ENCODE results near the gene IRF9.

IRF9 gene

DNA sequence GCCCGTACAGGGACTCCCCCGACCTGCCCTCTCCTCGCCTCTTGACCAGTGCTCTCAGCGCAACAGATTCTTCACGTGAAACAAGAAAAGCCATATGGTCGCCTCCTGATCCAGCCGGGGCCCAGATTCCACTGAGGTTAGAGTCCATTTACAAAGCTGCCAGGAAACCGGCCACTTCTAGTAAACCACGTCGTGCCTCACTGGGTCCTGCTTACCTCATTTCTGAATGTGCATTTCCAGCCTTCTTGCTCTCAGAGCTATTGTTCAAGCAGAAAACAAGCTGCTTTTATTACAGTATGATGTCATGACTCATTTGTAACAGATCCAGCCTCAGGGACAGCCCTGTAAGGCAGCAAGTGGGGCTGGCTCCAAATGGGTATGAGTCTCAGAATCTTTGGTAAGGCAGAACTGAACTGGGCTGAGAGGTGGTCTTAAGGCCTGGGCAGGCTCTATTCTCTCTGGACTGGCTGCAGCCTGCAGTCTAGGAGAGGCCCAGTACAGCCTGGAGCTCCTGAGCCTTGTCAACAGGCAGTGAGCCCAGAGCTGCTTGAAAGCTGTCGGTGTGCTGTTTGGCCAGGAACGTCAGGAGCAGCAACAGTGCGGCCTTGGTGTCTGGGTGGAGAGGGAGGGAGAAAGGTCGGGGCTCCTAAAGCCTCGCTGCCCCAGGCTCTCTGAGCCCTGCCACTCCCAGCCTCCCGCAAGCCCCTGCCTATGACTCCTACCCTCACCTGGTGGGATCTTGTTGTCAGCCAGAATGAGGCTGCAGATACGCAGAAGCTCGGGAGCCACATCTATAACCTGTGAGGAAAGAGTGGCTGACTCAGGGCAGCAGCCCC lies 19.1 kb downstream of the IRF9 start:
- no peak for TF ChIP-seq SIN3A (IDR thresholded peaks at IDR 0.05; ENCODE audit: borderline replicate concordance, insufficient read depth, low read length)
- TF ChIP-seq POLR2AphosphoS5 (IDR thresholded peaks at IDR 0.05; ENCODE audit: low read depth, low read length), result no peak
- TF ChIP-seq, protein P1, sequence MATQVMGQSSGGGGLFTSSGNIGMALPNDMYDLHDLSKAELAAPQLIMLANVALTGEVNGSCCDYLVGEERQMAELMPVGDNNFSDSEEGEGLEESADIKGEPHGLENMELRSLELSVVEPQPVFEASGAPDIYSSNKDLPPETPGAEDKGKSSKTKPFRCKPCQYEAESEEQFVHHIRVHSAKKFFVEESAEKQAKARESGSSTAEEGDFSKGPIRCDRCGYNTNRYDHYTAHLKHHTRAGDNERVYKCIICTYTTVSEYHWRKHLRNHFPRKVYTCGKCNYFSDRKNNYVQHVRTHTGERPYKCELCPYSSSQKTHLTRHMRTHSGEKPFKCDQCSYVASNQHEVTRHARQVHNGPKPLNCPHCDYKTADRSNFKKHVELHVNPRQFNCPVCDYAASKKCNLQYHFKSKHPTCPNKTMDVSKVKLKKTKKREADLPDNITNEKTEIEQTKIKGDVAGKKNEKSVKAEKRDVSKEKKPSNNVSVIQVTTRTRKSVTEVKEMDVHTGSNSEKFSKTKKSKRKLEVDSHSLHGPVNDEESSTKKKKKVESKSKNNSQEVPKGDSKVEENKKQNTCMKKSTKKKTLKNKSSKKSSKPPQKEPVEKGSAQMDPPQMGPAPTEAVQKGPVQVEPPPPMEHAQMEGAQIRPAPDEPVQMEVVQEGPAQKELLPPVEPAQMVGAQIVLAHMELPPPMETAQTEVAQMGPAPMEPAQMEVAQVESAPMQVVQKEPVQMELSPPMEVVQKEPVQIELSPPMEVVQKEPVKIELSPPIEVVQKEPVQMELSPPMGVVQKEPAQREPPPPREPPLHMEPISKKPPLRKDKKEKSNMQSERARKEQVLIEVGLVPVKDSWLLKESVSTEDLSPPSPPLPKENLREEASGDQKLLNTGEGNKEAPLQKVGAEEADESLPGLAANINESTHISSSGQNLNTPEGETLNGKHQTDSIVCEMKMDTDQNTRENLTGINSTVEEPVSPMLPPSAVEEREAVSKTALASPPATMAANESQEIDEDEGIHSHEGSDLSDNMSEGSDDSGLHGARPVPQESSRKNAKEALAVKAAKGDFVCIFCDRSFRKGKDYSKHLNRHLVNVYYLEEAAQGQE (IDR thresholded peaks at IDR 0.05; ENCODE audit: insufficient read depth in 1 of 2, low read depth in 2 of 2, low read length in 2 of 2), result no peak
- no peak for TF ChIP-seq TAF1 (IDR thresholded peaks at IDR 0.05; ENCODE audit: borderline replicate concordance, insufficient read depth, low read length)
- TF ChIP-seq FOXP2 (optimal IDR thresholded peaks at IDR 0.05; ENCODE audit: borderline replicate concordance, extremely low read depth, extremely low read length, insufficient read depth), result no peak

DNA sequence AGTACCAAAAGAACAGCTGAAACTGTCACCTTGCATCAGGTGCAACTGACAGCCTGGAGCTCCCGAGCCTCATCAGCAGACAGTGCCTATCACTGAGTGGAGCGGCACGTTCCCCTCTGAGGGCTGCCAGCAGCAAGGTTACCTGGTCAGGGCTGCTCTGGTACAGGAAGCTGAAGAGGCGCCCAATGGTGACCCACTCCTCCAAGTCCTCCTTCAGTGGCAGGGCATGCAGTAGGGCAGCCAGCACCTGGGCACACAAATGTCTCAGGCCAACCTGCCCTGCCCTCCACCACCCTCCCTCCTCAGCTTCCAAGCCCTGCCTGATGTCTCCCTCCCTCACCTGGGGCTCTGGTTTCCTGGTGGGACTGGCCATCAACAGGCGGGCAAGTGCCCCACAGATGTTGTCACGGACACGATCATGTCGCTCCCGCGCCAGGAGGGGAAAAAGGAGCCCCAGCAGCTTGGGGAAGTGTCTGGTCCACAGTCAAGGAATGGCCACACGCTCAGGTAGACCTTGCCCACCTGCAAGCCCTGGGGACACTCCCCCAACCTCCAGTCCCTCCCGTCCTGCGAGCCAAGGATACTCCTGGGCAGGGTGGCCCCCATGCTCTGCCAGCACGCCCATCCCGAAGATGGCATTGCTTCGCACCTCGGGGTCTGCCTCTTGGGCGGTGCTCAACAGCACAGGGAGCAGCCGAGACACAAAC lies 20.5 kb downstream of the IRF9 start:
- TF ChIP-seq POLR2AphosphoS5 (IDR thresholded peaks at IDR 0.05; ENCODE audit: low read depth, low read length), result 0 out of 2 replicates have a peak, but pooled peaks have one; percentile 5
- TF ChIP-seq, protein P1 (IDR thresholded peaks at IDR 0.05; ENCODE audit: insufficient read depth in 1 of 2, low read depth in 2 of 2, low read length in 2 of 2), result no peak
- TF ChIP-seq FOXP2 (optimal IDR thresholded peaks at IDR 0.05; ENCODE audit: borderline replicate concordance, extremely low read depth, extremely low read length, insufficient read depth), result no peak
- TF ChIP-seq SIN3A (IDR thresholded peaks at IDR 0.05; ENCODE audit: borderline replicate concordance, insufficient read depth, low read length), result no peak
- TF ChIP-seq TAF1 (IDR thresholded peaks at IDR 0.05; ENCODE audit: borderline replicate concordance, insufficient read depth, low read length), result no peak

DNA sequence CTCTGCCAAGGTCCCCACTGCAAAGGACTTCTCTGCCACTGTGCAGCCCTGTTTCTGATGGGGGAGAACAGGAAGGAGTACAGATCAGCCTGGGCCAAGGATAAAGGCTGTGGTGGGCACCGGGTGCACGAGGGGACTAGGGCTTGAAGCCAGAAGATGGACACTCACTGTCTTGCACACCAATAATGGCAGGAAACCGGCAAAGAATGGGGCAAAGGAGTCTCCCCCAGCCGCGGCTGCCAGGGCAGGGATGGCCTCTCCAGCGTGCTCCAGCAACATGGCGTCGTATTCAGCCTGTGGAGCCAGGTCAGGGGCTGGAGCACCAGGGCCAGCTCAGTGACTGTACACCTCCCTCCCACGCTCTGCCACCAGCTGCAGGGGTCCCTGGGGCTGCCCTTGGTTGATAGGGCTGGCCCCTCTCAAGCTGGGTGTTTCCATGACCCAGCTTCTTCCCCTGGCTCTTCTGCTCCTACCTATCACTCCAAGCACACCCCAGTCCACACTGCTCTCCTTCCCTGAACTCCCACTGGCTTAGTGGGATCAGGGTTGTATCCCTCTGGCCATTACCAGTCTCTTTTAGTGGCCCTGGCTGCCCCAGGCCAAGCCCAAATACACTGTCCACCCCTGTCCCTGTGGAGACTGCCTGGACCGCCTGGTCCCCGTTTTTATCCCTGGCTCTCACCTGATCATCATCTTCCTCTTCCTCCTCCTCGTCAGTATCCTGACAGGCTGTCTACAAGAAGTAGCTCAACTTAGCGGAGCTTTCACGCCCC lies 21.2 kb downstream of the IRF9 start:
- TF ChIP-seq SIN3A (IDR thresholded peaks at IDR 0.05; ENCODE audit: borderline replicate concordance, insufficient read depth, low read length), result no peak
- TF ChIP-seq, protein P1 (IDR thresholded peaks at IDR 0.05; ENCODE audit: insufficient read depth in 1 of 2, low read depth in 2 of 2, low read length in 2 of 2), result no peak
- TF ChIP-seq POLR2AphosphoS5 (IDR thresholded peaks at IDR 0.05; ENCODE audit: low read depth, low read length), result no peak
- TF ChIP-seq TAF1 (IDR thresholded peaks at IDR 0.05; ENCODE audit: borderline replicate concordance, insufficient read depth, low read length), result no peak
- no peak for TF ChIP-seq FOXP2 (optimal IDR thresholded peaks at IDR 0.05; ENCODE audit: borderline replicate concordance, extremely low read depth, extremely low read length, insufficient read depth)

DNA sequence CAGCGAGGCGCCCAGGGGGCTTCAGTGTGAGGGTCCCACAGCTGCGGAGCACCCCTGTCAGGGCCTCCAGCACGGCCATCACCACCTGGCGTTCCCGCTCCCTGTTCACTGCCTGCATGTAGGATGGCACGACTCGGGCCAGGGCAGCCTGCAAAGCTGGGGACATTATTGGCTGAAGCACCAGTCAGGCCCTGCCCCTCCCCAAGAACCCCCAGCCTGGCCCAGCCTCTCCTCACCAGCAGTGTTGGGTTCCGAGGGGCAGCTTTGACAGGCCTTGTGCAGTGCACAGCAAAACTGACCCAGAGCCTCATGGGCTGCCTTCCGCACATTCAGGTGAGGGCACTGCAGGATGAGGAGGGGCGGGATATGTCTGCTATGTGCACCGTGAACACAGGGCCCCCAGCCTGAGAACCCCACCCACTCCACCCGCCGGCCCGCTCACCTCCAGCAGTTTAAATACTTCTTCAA lies 22.0 kb downstream of the IRF9 start:
- TF ChIP-seq SIN3A (IDR thresholded peaks at IDR 0.05; ENCODE audit: borderline replicate concordance, insufficient read depth, low read length) (no peak), TAF1 (IDR thresholded peaks at IDR 0.05; ENCODE audit: borderline replicate concordance, insufficient read depth, low read length) (no peak), FOXP2 (optimal IDR thresholded peaks at IDR 0.05; ENCODE audit: borderline replicate concordance, extremely low read depth, extremely low read length, insufficient read depth) (no peak), POLR2AphosphoS5 (IDR thresholded peaks at IDR 0.05; ENCODE audit: low read depth, low read length) (no peak)
- TF ChIP-seq, protein P1 (IDR thresholded peaks at IDR 0.05; ENCODE audit: insufficient read depth in 1 of 2, low read depth in 2 of 2, low read length in 2 of 2), result no peak

All from PFSK-1 (cell line).